Measurements from ENCODE around the gene RHBDF1. TPM values are rescaled to one million over a fixed set of nuclear protein-coding genes. Genes with fewer than 3 reads are reported as not detected.

RHBDF1 gene
- total and polyA plus RNA-seq, 4 donors, result 19.0 to 52.7 (median 32.8) TPM

DNA sequence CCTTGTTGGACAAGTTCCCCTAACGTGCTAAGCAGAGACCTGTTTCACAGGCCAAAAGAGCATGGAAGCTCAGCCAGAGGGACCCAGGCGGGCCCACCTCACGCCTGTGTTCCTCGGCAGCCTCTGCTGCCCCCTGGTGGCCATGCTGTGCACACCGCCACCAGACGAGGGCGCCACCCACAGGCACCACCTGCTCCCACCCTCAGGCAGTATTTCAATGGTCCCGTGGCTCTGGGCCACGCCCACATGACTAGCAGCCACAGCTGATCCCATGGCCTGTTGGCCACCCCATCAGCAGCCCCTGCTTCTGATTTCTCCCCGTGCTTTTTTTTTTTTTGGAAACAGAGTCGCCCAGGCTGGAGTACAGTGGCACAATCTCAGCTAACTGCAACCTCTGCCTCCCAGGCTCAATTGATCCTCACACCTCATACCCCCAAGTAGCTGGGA is 24.5 kb upstream of the RHBDF1 start:
- peaks cover 78% of the 10 kb centered on the region for H3K36me3 ChIP-seq (ENCODE audit: control insufficient read depth, insufficient read depth, low read length)
- peaks cover 44% of the 10 kb centered on the region for H3K4me1 ChIP-seq (ENCODE audit: control insufficient read depth, insufficient read depth, low read length)
- H3K27me3 ChIP-seq (ENCODE audit: control insufficient read depth, insufficient read depth, low read length), result no peaks in the 10 kb centered on the region
- WGBS (ENCODE audit: insufficient coverage), result 7% methylated on average over 10 of the region's 11 CpGs
- no peak overlapping the region for H3K27ac ChIP-seq (ENCODE audit: low read depth, low read length)
- H3K9me3 ChIP-seq (ENCODE audit: control insufficient read depth, insufficient read depth, low read length), result no peaks in the 10 kb centered on the region
- no peak overlapping the region for H3K4me3 ChIP-seq (ENCODE audit: low read depth, low read length)
- DNase-seq (ENCODE audit: low read depth in 4 of 6, low spot score in 6 of 6), result peak in 2 of 6 donors; percentile 73 to 84

DNA sequence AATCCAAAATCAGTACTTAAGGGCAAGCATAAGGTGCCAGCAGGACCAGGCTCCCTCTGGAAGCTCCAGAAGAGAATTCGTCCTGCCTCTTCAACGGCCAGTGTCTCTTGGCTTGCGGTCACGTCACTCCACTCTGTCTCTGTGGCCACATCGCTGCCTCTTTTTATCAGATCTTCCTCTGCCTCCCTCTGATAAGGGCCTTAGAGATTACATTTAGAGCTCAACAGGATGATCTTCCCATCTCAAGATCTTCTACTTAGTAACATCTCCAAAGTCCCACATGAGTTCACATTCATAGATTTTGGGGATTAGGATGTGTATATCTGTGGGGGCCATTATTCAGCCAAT is 22.5 kb upstream of the RHBDF1 start:
- Histone ChIP-seq H3K4me1 (ENCODE audit: control insufficient read depth, insufficient read depth, low read length) (peaks cover 53% of the 10 kb centered on the region), H3K36me3 (ENCODE audit: control insufficient read depth, insufficient read depth, low read length) (peaks cover 71% of the 10 kb centered on the region), H3K27ac (ENCODE audit: low read depth, low read length) (no peak overlapping the region), H3K27me3 (ENCODE audit: control insufficient read depth, insufficient read depth, low read length) (no peaks in the 10 kb centered on the region), H3K9me3 (ENCODE audit: control insufficient read depth, insufficient read depth, low read length) (no peaks in the 10 kb centered on the region), H3K4me3 (ENCODE audit: low read depth, low read length) (no peak overlapping the region)
- DNase-seq (ENCODE audit: low read depth in 4 of 6, low spot score in 6 of 6), result no peak
- WGBS (ENCODE audit: insufficient coverage), result 91% methylated on average over 5 of the region's 5 CpGs

DNA sequence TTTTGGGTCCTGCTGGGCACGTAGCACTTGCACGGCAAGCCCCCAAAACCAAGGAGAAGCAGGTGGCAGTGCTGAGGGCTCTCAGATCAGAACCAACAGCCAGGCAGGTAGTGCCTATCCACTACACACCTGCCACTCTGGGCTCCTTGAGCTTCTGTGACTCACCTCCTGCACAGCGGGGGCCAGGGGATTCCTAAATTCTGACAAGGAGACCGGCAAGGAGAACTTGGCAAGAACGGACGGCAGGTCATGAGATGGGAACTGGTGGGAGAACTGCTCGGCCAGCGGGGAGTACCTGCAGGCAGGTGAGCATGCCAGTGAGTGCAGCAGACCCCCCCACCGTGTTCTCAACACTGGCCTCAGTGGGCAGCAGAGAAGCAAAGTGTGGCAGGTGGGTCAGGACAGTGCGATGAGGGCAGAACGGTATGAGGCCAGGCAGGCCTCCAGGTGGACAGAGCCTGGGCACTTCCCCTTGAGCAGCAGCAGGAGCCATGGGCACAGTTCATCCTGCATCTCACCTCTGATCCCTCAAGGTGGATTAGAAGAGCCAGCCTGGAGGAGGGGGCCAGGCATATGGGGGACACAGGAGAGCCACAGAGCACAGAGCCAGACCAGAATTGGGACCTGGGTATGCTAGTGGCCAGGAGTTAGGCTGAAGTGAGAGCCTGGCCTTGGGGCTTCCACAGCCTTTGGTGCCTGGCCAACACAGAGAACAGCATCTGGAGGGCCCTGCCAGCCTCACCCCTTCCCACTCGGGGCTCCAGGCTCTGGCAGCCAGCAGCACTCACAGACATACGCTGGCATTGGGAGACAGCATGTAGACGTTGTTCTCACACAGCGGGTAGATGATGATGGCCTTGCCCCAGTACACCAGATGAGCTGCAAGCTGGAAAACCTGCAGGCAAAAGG is 20.3 kb upstream of the RHBDF1 start:
- H3K4me3 ChIP-seq (ENCODE audit: low read depth, low read length), result no peak overlapping the region
- DNase-seq (ENCODE audit: low read depth in 4 of 6, low spot score in 6 of 6), result peak in 1 of 6 donors; percentile 29
- no peak overlapping the region for H3K27ac ChIP-seq (ENCODE audit: low read depth, low read length)
- WGBS (ENCODE audit: insufficient coverage), result 76% methylated on average over 14 of the region's 15 CpGs
- no peaks in the 10 kb centered on the region for H3K27me3 ChIP-seq (ENCODE audit: control insufficient read depth, insufficient read depth, low read length)
- peaks cover 75% of the 10 kb centered on the region for H3K36me3 ChIP-seq (ENCODE audit: control insufficient read depth, insufficient read depth, low read length)
- no peaks in the 10 kb centered on the region for H3K9me3 ChIP-seq (ENCODE audit: control insufficient read depth, insufficient read depth, low read length)
- H3K4me1 ChIP-seq (ENCODE audit: control insufficient read depth, insufficient read depth, low read length), result peaks cover 53% of the 10 kb centered on the region

DNA sequence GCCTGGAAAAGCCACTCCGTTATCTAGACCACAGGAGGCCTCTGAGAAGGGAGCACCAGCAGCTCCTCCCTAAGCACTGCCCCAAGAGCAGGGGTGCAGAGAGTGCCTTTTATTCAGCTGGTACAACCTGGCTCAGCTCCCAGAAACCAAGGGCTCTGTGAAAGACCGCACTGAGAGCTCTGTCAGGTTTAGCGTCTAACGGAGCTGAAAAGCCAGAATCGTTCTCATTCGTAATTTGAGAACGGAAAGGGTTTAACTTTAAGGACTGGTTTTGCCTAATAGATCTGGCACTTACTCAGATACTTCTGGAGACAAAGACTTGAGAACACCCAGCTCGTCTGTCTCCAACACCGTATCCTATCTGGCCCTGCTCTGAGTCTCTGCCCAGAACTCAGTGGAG is 19.1 kb upstream of the RHBDF1 start:
- Histone ChIP-seq H3K4me3 (ENCODE audit: low read depth, low read length) (no peak overlapping the region), H3K36me3 (ENCODE audit: control insufficient read depth, insufficient read depth, low read length) (peaks cover 78% of the 10 kb centered on the region), H3K27ac (ENCODE audit: low read depth, low read length) (peak overlapping the region; percentile 84), H3K27me3 (ENCODE audit: control insufficient read depth, insufficient read depth, low read length) (no peaks in the 10 kb centered on the region), H3K9me3 (ENCODE audit: control insufficient read depth, insufficient read depth, low read length) (no peaks in the 10 kb centered on the region), H3K4me1 (ENCODE audit: control insufficient read depth, insufficient read depth, low read length) (peaks cover 43% of the 10 kb centered on the region)
- 37% methylated on average over 9 of the region's 9 CpGs for WGBS (ENCODE audit: insufficient coverage)
- DNase-seq (ENCODE audit: low read depth in 4 of 6, low spot score in 6 of 6), result peak in 4 of 6 donors; percentile 67 to 92 (median 86)

DNA sequence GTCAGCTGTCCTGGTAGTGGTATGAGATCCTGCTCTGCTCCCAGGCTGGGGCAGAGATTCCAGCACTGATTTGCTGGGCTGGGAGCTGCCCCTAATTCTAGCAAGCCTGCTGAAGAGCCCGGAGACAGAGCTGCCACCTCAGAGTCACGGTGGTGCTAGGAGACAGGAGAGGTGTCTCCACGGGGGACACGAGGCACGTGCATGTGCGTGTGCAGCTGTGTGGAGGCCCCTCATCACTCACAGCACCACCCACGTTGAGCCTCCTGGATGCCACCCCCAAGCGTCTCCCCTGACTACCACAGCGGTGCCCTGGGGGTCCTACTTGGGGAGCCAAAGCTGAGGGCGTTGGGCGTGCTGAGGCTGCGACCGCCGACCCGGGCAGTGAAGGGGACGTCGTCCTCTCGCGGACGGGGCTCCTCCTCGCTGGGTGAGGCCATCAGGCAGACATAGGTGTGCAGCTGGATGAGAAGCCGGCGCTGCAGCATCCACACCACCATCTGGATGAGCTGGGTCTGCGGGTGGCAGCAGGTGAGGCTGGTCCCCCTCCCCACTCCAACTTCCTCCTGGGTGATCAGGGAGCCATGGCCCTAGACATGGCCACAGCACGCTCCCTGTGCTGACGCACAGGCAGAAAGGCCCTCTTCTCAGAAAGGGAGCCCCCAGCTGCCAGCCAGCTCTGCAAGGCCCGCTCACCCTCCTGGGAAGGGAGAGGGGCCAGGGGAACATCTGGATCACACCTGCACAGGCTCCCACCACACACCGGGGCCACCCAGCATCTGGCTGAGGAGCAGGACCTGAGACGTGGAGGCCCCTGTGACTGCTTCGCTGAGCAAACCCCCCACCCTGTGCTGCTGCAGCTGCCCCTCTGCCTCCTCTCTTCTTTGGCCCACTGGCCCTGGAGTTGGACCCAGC is 17.2 kb upstream of the RHBDF1 start:
- no peak overlapping the region for H3K27ac ChIP-seq (ENCODE audit: low read depth, low read length)
- no peaks in the 10 kb centered on the region for H3K27me3 ChIP-seq (ENCODE audit: control insufficient read depth, insufficient read depth, low read length)
- no peak overlapping the region for H3K4me3 ChIP-seq (ENCODE audit: low read depth, low read length)
- no peak for DNase-seq (ENCODE audit: low read depth in 4 of 6, low spot score in 6 of 6)
- no peaks in the 10 kb centered on the region for H3K9me3 ChIP-seq (ENCODE audit: control insufficient read depth, insufficient read depth, low read length)
- H3K36me3 ChIP-seq (ENCODE audit: control insufficient read depth, insufficient read depth, low read length), result peaks cover 85% of the 10 kb centered on the region
- H3K4me1 ChIP-seq (ENCODE audit: control insufficient read depth, insufficient read depth, low read length), result peaks cover 54% of the 10 kb centered on the region
- 93% methylated on average over 29 of the region's 30 CpGs for WGBS (ENCODE audit: insufficient coverage)

DNA sequence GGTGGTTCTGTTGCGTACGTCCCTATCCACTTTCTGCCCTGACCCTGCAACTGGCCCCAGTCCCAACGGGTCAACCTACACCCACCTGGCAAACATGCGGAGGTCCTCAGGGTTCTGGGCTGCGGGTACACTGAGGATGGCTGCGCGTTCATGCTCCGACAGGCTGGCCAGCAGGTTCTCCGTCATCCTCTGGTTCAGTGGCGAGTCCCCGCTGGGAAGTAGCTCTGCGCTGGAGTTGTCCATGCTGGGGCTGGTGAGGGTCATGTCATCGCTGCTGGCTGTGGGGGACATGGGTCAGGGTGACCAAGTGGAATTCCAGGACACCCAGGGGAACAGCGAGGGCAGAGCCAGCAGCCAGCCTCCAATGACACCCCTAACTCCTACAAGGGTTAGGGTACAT is 16.2 kb upstream of the RHBDF1 start:
- Histone ChIP-seq H3K27me3 (ENCODE audit: control insufficient read depth, insufficient read depth, low read length) (no peaks in the 10 kb centered on the region), H3K4me1 (ENCODE audit: control insufficient read depth, insufficient read depth, low read length) (peaks cover 57% of the 10 kb centered on the region), H3K27ac (ENCODE audit: low read depth, low read length) (no peak overlapping the region), H3K36me3 (ENCODE audit: control insufficient read depth, insufficient read depth, low read length) (peaks cover 86% of the 10 kb centered on the region), H3K9me3 (ENCODE audit: control insufficient read depth, insufficient read depth, low read length) (no peaks in the 10 kb centered on the region), H3K4me3 (ENCODE audit: low read depth, low read length) (no peak overlapping the region)
- 97% methylated on average over 12 of the region's 14 CpGs for WGBS (ENCODE audit: insufficient coverage)
- no peak for DNase-seq (ENCODE audit: low read depth in 4 of 6, low spot score in 6 of 6)

DNA sequence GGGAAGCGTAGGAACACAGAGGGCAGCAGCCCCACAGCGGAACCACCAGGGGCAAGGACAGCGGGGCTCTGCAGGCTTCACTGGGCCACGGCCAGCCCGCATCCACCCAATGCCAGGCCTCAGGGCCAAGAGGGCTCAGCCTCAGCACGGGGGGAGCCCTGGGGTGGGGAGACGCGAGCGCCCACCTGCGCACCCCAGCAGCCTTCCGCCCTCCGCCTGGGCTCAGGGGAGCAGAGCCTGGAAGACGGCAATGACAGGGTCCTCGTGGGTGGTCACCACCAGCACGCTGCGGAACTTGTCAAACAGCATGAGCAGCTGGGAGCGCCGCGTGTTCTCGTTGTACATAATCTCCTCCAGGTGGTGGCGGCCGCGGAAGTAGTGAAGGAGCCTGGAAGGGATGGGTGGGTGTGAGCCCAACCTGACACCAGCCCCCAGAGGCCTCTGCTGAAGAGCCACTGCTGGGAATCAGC is 14.1 kb upstream of the RHBDF1 start:
- peaks cover 85% of the 10 kb centered on the region for H3K36me3 ChIP-seq (ENCODE audit: control insufficient read depth, insufficient read depth, low read length)
- no peak for DNase-seq (ENCODE audit: low read depth in 4 of 6, low spot score in 6 of 6)
- no peak overlapping the region for H3K4me3 ChIP-seq (ENCODE audit: low read depth, low read length)
- H3K4me1 ChIP-seq (ENCODE audit: control insufficient read depth, insufficient read depth, low read length), result peaks cover 39% of the 10 kb centered on the region
- no peak overlapping the region for H3K27ac ChIP-seq (ENCODE audit: low read depth, low read length)
- no peaks in the 10 kb centered on the region for H3K9me3 ChIP-seq (ENCODE audit: control insufficient read depth, insufficient read depth, low read length)
- 86% methylated on average over 19 of the region's 23 CpGs for WGBS (ENCODE audit: insufficient coverage)
- no peaks in the 10 kb centered on the region for H3K27me3 ChIP-seq (ENCODE audit: control insufficient read depth, insufficient read depth, low read length)

DNA sequence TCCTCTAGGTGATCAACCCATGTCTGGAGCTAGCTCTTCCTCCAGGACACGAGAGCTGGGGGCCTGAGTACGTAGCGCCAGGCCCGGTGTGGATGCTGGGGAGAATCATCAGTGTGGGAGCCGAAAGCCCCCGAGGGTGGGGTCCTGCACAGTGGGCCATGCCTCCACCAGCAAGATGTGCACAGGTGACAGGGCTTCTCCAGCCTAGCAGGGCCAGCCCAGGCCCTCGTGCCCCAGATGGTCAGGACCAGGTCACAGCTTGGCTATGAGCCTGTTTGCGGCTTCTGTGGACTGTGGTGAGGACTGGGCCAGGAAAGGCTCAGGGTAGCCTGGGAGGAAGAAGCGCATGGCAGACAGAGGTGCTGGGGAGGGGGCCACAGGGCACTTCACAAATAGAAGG is 13.4 kb upstream of the RHBDF1 start:
- Histone ChIP-seq H3K27me3 (ENCODE audit: control insufficient read depth, insufficient read depth, low read length) (no peaks in the 10 kb centered on the region), H3K4me1 (ENCODE audit: control insufficient read depth, insufficient read depth, low read length) (peaks cover 32% of the 10 kb centered on the region), H3K36me3 (ENCODE audit: control insufficient read depth, insufficient read depth, low read length) (peaks cover 90% of the 10 kb centered on the region), H3K27ac (ENCODE audit: low read depth, low read length) (no peak overlapping the region), H3K9me3 (ENCODE audit: control insufficient read depth, insufficient read depth, low read length) (no peaks in the 10 kb centered on the region), H3K4me3 (ENCODE audit: low read depth, low read length) (no peak overlapping the region)
- WGBS (ENCODE audit: insufficient coverage), result 84% methylated on average over 9 of the region's 9 CpGs
- DNase-seq (ENCODE audit: low read depth in 4 of 6, low spot score in 6 of 6), result no peak

DNA sequence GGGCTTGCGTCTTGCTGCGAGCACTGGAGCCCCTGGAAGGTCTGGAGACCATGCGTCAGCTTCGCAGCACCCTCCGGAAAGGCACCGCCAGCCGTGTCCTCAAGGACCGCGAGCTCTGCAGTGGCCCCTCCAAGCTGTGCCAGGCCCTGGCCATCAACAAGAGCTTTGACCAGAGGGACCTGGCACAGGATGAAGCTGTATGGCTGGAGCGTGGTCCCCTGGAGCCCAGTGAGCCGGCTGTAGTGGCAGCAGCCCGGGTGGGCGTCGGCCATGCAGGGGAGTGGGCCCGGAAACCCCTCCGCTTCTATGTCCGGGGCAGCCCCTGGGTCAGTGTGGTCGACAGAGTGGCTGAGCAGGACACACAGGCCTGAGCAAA is 13.0 kb upstream of the RHBDF1 start:
- Histone ChIP-seq H3K9me3 (ENCODE audit: control insufficient read depth, insufficient read depth, low read length) (no peaks in the 10 kb centered on the region), H3K4me3 (ENCODE audit: low read depth, low read length) (no peak overlapping the region), H3K27me3 (ENCODE audit: control insufficient read depth, insufficient read depth, low read length) (no peaks in the 10 kb centered on the region), H3K27ac (ENCODE audit: low read depth, low read length) (no peak overlapping the region), H3K4me1 (ENCODE audit: control insufficient read depth, insufficient read depth, low read length) (peaks cover 28% of the 10 kb centered on the region), H3K36me3 (ENCODE audit: control insufficient read depth, insufficient read depth, low read length) (peaks cover 93% of the 10 kb centered on the region)
- DNase-seq (ENCODE audit: low read depth in 4 of 6, low spot score in 6 of 6), result no peak
- 94% methylated on average over 18 of the region's 18 CpGs for WGBS (ENCODE audit: insufficient coverage)
